ENCODE results near the gene DNAI2.

DNA sequence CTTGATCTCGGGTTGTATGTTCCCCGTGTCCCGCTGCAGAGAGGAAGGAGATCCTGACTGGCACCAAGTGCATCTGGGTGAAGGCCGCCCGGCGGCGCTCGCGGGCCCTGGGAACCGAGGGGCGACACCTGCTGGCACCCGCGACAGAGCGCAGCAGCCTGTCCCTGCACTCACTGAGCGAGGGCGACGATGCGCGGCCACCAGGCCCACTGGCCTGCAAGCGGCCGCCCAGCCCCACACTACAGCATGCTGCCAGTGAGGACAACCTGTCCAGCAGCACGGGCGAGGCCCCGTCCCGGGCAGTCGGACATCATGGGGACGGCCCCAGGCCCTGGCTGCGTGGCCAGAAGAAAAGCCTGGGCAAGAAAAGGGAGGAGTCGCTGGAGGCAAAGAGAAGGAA is 80.1 kb downstream of the DNAI2 start:
- no peak for TF ChIP-seq POLR2A (IDR thresholded peaks at IDR 0.05)
- TF ChIP-seq, protein P1, sequence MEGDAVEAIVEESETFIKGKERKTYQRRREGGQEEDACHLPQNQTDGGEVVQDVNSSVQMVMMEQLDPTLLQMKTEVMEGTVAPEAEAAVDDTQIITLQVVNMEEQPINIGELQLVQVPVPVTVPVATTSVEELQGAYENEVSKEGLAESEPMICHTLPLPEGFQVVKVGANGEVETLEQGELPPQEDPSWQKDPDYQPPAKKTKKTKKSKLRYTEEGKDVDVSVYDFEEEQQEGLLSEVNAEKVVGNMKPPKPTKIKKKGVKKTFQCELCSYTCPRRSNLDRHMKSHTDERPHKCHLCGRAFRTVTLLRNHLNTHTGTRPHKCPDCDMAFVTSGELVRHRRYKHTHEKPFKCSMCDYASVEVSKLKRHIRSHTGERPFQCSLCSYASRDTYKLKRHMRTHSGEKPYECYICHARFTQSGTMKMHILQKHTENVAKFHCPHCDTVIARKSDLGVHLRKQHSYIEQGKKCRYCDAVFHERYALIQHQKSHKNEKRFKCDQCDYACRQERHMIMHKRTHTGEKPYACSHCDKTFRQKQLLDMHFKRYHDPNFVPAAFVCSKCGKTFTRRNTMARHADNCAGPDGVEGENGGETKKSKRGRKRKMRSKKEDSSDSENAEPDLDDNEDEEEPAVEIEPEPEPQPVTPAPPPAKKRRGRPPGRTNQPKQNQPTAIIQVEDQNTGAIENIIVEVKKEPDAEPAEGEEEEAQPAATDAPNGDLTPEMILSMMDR (IDR thresholded peaks at IDR 0.05 in 4 of 5, conservative IDR thresholded peaks at IDR 0.05 in 1 of 5), result no peak
